ENCODE data around the gene MAMLD1.
"Not testable (repeated sequence)": the region's sequence is repeated elsewhere in the genome, so short reads cannot be mapped to it uniquely, and the experiment has no call there.

Gene MAMLD1, protein sequence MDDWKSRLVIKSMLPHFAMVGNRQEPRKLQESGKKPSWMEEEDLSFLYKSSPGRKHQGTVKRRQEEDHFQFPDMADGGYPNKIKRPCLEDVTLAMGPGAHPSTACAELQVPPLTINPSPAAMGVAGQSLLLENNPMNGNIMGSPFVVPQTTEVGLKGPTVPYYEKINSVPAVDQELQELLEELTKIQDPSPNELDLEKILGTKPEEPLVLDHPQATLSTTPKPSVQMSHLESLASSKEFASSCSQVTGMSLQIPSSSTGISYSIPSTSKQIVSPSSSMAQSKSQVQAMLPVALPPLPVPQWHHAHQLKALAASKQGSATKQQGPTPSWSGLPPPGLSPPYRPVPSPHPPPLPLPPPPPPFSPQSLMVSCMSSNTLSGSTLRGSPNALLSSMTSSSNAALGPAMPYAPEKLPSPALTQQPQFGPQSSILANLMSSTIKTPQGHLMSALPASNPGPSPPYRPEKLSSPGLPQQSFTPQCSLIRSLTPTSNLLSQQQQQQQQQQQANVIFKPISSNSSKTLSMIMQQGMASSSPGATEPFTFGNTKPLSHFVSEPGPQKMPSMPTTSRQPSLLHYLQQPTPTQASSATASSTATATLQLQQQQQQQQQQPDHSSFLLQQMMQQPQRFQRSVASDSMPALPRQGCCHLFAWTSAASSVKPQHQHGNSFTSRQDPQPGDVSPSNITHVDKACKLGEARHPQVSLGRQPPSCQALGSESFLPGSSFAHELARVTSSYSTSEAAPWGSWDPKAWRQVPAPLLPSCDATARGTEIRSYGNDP

DNA sequence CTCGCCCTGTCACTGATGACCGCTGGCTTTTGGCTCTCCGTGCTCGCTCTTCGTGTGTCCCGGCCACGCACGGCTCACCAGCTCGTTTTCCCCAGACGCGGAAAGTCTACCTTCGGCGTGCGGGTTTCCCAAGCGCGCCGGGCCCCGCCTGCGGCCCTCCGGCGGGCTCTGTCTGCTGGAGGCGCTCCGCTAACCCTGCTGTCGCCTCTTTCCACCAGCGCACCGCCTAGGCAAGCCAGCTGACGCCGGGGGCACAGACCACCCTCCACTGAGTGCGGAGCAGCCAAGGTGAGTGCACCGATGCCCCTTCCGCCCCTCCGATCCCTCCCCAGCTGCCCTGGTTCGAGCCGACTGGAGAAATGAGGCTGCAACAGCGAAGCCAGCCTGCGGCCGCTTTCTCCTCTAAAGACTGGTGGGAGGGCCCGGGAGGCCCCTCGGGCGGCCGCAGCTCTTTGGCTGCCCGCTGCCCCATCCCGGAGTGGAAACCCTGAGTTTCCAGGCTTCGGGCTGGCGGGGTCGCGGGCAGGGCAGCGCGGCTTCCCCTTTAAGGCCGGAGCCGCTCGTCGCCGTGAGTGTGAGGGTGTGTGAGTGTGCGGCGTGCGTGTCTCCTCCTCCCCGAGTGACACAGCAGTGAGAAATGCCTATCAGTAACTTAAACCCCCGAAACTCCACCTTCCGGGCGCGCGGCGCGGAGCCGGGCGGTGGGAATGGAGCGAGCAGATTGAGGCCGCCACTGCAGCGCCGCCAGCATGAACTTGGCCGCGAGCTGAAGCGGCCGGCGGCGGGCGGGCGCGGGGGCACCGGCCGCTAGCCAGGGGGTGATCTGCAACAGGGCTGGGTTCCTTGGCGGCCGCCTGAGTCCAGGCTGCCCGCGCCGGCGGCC lies at the start of gene MAMLD1:
TSS of gene MAMLD1 (plus strand) at position 719 of the 883 bp plus-strand sequence. CDS start 82,200 bp downstream, outside the sequence.
- peak; percentile 82 for DNase-seq

DNA sequence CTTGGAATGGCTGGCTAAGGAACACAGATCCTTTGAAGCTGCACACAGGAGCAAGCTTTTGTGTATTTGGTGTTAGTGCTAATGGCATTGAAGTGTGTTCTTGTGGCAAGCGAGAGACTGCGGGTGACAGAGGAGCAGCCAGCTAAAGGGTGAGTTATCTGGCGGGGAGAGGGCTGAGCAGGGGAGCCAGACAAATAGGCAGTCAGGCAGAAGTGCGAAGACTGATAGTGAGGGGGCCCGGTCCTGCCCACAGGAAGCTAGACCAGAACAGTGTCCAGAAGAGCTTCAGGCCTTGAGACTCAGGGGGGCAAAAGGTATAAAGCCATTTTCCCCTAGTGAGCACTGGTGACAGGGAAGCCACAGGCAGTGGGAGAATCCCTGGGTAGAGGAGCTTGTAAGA lies 49.6 kb upstream of the MAMLD1 start:
- no peak for DNase-seq

DNA sequence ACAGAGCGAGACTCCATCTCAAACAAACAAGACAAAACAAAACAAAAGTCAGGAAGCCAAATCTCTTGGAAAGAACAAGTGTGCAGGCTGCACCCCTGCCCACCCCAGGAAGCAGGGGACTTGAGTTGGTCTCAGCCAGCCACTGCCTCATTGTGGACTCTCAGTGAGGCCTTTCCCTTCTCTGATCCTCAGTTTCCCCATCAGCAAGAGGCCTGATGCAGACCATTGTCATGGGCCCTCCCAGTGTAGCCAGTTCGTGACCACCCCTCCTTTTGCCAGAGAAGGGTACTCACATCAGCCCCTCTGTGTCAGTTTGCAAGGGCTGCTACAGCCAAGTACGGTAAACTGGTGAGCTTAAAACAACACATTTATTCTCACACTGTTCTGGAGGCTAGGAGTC lies 48.9 kb upstream of the MAMLD1 start:
- DNase-seq: no peak

DNA sequence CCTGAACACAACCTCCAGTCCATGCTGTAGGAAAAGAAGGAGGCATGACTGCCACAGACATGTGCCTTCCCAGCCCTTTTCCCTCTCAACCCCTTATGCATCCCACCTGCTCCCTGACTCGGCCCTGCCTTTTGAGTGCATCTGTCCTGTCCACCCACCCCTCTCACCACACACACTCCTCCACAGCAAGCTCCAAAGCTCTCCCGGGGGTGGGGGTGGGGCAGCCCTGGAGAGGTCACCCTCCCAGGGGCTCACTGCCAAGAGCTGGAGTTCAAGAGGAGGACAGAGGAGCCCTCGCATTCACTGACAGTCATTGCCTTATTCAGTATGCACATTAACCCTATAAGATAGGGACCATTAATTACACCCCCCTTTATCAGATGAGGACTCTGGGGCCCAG lies 46.6 kb upstream of the MAMLD1 start:
- no peak for DNase-seq

DNA sequence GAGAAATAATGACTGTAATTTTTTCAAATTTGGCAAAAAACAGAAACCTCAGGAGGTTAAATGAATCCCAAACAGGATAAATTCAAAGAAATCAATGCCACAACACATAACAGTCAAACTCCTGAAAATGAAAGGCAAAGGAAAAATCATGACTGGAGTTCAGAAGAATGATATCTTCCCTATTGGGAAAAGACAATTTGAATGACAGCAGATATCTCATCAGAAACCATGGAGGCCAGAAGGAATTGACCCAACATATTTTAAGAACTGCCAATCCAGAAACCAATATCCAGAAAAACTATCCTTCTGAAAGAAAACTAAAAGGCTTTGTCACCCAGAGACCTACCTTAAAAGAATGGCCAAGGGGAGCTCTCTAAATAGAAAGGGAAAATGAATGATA lies 40.1 kb upstream of the MAMLD1 start:
- DNase-seq: no peak

DNA sequence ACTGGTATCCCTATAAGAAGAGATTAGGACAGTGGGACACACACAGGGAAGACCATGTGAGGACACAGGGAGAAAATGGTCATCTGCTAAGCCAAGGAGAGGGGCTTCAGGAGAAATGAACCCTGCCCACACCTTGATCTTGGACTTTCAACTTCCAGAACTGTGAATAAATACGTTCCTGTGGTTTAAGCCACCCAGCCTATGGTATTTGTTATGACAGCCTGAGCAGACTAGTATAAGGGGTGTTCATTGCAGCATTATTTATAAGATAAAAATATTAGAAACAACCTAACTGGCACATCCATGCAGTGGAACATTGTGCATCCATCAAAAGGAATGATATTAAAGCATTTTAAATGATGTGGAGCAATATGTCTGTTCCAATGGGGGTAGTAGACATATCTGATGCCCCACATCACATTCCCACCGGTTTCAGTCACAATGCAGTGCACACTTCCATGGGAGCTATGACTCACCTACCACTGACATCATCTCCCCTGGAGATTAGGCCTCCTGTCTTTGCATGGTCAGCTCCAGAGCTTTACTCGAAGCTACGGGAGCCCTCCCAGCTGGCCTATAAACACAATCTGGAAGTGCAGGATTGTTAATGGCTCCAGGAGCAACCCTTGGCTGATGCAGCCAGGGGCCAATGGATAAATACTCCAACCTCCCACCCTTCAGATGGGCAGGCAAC lies 38.9 kb upstream of the MAMLD1 start:
- peak; percentile 90 for DNase-seq

DNA sequence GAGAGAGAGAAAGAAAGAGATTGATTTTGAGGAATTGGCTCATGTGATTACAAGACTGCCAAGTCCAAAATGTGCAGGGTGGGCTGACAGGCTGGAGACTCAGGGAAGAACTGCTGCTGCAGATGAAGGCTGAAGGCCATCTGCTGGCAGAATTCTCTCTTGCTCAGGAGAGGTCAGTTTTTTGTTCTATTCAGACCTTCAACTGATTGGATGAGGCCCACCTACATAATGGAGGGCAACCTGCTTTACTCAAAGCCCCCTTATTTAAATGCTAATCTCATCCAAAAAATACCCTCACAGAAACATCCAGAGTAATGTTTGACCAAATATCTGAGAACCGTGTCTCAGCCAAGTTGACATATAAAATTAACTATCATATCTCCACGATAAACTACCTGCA lies 38.2 kb upstream of the MAMLD1 start:
- peak; percentile 15 for DNase-seq

DNA sequence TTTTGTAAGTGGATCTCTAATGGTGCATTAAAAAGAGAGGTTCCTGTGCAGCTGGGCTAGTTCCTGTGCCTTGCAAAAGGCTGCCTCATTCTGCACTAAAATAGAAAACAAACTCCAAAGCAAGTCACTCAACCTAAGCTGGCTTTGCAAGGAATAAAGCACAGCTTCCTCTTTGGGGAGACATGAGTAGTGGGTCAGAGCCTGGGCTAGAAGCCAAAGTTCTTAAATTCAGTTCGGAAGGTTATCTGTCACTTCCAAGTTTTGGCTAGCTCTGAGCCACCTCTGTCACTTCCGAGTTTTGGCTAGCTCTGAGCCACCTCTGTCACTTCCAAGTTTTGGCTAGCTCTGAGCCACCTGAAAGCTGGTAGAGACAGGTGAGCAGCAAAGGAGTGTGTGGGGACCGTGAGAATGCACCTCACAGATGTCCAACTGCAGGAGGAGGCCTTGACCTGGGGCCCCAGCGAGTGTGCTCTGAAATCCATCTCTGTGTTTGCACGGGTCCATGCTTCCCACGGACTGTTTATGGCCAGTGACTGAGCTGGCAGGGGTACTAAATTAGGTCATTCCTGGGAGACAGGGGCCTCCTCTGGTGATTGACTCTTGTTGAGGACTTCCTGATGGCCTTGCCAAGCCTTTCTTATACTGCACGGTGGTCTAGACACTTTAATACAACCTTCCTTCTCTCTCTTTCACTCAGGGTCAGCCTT lies 36.4 kb upstream of the MAMLD1 start:
- DNase-seq: no peak

DNA sequence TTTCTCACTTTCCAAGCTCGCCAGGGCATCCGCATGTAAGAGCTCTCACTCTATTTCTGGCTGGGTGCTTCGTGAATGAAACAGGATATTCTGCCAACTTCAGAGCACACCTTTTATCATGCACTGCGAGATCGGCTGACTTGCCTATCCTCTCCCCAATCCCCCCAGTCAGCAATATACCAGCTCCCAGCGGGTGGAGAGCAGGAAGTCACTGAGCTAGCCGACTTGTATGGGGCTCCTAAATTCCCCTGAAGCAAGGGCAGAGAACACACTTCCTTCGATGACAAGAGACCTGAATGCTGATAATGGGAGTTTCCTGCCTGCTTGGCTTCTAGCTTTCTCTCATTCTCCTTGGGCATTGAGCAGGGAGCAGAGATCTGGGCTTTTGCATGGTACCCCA lies 33.8 kb upstream of the MAMLD1 start:
- DNase-seq: no peak

DNA sequence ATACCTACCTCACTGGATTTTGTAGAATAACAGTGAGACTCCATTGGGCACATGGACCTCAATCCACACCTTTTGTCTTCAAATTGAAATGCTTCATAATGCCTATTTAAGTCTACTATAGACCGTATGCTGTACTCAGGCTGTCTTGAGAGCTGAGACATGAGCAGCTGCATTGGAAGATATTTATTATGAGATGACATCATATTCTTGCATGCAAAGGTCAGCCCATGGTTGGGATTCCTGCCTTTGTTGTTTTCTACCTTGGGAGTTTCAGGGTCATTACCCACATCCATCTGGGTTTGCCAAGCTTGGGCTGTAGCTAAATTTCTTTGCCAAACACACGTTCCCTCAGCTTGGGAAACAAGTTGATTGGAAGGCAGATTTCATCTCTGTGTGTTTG lies 33.2 kb upstream of the MAMLD1 start:
- DNase-seq: peak; percentile 18

DNA sequence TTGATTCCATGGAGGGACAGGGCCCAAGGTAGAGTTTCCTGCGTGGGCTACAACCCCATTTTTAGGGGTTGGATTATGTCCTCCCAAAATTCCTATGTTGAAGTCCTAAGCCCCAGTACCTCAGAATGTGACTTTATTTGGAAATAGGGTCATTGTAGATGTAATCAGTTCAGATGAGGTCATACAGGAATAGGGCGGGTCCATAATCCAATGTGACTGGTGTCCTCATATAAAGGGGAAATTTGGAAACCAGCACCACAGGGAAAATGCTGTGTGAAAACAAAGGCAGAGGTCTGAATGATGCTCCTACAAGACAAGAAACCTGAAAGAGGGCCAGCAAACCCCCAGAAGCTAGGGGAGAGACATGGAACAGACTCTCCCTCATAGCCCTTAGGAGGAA lies 31.1 kb upstream of the MAMLD1 start:
- no peak for DNase-seq

DNA sequence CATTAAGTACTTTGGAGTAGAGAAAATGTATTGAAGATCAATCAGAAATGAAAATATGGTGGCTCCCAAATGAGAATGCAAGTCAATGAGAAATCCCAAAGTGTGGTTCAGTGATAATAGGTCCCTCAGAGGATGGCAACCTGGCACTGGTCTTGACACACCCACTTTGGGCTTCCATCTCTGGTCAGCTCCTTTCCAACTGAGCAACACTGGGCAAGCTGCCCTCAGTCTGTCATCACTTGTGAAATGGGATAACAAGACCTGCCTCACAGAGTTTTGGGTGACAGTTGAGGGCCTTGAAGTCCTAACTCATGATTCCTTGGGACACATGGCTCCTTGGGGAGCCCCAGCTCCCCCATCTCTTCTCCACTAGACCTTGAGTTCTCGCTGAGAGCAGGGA lies 29.0 kb upstream of the MAMLD1 start:
- no peak for DNase-seq

DNA sequence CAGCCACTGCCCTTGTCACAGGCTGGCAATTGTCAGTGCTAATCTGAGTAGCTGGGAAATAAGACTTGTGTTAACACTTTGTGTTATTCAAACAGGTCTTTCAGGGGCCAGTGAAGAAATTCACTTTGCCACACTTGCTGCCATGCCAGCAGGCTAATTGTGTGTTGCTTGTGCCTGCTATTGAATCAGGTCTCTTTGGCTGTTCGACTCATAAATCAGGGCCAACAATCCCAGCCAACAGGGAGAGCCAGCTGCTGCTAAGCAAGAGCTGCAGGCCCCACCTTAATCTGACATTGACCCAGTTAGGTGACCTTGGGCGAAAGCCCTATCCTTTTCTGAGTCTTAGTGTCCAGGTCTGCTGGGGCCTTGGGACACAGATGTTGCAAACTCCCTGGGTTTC lies 28.1 kb upstream of the MAMLD1 start:
- DNase-seq: no peak

DNA sequence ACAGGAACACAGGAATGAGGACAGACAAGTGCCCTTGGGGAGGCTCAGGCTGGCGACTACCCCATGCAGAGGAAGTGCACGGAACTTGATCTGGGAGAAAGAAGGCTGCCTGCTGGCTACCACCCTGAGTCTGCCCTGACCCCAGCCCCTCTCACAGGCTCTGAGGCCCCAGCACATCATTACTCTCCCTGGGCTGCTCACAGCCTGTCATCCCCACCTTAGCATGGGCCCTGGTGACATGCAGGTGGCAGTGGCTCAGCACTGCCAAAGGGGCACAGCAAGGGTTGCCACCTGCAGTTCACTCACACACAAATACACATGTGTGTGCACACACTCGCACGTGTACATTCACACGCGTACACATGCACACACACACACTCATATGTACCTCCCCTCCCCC lies 26.1 kb upstream of the MAMLD1 start:
- DNase-seq: no peak

DNA sequence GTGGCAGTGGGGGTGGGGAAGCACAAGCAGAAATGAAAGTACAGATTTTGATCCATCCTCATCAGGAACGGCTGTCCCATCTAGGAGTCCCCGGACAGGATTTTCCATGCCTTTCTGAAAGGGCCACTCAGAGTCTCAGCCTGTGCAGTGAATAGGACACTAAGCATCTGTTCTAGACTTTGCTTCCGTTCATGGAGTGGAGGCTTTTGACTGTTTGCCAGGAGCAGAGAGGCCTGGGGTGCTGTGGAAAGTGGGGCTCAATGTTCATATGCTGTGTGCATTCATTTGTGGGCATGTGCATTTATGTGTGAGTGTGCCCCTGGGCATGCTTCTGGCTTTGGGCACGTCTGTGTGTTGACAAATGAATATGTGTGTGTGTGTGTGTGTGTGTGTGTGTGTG lies 25.6 kb upstream of the MAMLD1 start:
- no peak for DNase-seq

DNA sequence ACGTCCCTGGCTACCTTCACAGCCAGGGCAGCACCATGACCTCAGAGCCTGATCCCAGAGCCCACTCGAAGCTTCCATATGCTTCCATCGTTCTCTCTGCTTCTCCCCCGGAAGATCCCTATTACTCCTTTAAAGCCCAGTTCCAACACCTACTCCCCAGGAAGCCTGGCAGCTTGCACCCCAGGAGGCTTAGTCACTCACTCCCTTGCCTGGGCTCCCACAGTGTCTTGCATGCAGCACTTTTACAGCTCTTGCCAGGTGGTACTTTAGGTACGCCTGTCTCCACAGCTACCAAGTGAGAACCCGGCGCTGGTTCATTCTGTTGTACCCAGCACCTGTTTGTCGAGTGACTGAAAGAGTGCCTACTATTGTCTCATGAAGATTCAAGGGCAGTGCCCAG lies 24.5 kb upstream of the MAMLD1 start:
- no peak for DNase-seq

DNA sequence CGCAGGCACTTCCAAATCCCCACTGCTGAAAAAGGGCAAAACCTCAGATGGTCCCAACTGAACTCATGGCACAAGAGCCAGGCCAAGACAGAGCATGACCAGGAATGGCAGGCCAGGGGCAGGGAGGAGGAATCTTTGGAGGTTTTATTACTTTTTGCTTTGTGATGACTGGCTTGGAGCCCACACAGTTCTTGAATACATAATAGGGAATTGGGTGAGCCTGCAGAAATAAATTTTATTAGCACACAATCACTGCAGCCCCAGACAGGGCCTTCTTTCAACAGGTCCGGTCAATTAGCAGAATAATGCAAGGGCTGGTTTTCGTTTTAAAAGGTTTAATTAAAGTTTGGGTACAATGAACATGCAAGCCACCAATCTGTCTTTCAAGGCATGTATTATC lies 23.4 kb upstream of the MAMLD1 start:
- no peak for DNase-seq

DNA sequence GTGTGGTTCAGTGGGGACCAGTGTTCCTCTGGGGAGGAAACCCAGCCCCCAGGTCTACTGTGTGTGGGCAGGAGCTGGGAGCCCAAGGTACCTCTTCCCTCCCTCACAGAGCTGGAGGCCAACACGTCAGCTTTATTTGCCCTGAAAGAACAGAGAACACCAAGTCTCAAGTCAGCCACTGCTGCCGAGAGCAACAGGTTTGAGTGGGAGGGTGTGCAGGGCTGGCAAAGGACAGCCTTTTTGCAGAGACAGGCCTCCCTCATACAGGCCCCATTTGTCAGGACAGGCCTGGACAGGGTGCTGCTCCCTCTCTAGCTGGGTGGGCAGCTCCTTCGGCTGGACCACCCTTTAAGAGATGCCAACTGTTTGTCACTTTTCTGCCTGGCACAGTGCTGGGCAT lies 22.8 kb upstream of the MAMLD1 start:
- not testable (repeated sequence) for DNase-seq

DNA sequence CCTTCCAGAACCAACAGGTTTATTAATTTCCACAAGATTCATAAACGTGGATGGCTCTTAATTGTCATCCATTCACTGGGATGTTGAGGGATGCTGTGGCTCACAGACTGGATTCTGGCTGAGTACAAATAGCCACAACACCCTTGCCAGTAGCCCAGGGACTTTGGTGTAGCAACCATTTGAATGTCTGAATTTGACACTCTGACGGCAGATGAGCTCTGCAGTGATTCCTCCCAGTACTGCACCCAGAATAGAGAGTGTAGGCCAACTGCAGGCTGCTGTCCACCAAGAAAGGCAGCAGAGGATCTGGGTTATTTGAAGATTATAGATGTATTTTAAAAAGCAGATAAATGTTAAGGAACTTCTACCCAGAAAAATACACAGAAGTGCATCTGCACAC lies 15.6 kb upstream of the MAMLD1 start:
- DNase-seq: no peak

DNA sequence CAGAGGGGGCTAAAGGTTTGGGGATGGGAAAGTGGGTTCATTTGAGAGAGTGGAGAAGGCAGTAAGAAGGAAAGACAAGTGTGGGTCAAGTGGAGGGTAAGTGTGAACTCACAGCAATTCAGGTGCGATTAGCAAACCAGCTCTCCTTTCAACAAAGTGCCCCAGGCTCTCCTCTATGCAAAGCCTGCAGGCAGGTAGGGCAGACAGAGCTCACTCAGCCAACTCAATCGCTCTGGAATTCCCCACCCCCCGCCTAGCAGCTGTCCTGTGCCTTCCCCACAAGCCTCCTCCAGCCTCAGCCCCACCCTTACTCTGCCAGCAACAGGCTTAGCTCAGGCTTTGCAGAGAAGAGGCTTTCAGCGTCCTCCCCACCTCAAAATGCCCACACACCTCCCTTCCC lies 14.8 kb upstream of the MAMLD1 start:
- no peak for DNase-seq

DNA sequence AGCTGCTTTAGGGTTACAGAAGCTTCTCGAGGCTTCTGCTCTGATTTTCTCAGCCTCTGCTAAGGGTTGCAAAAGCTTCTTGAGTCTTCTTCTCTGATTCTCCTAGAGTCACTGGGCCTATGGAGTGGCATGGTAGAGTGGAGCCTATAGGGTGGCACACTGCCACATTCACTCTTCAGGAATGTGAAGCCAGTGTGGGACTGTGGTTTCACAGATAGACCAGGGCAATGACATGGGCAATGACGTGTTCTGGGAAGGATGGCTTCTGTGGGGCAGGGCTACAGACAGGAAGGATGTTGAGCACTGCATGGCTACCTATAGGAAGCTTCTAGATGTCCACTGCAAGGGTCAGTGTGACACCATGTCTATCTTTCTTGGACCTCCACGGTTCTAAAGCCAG lies 11.0 kb upstream of the MAMLD1 start:
- DNase-seq: no peak

DNA sequence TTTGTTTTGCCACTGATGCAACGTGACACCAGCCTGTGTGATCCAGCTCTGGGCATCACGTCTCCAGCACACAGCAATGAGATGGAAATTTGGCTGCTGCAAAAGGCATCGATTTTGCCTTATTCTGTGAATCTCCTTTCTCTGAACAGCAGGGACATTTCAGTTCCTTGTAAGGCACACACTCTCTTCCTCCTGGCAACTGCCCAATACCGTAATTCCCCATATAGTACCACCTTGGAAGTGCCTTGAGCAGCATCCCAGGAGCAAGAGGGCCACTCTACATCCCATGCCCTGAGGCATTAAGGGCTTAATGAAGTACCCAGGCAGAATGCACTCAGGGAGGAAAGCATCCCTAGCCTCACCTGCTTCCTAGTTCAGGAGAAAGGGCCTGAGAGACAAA lies 10.5 kb upstream of the MAMLD1 start:
- no peak for DNase-seq

All from fibroblast of upper back skin (primary cell).